Tibial artery (tissue), 4 donors: ENCODE data around the gene HPCAL1.

Source experiments
- DNase-seq, 2 donors: peaks; one replicate each; pipeline ENCODE4 v3.0.0-alpha.2; 2019
- H3K27ac ChIP-seq, 2 donors: fragments of 200-600 bp; sonication (generic) in 1 of 2; 1 replicate in 1 of 2; 2 replicates in 1 of 2; pipeline ENCODE4 v1.5.1; 2018 to 2019; ENCODE audit warnings: mild to moderate bottlenecking in 1 of 2
- H3K27me3 ChIP-seq, 2 donors: fragments of 200-600 bp; sonication (generic) in 1 of 2; one replicate each; pipeline versions ENCODE4 v1.5.1 to v1.6.0; 2016 to 2019
- H3K36me3 ChIP-seq, 3 donors: fragments of 200-600 bp; sonication (generic) in 2 of 3; one replicate each; pipeline ENCODE4 v1.5.1; 2016 to 2019; ENCODE audit warnings: mild to moderate bottlenecking in 2 of 3
- H3K4me1 ChIP-seq, 4 donors: fragments of 200-600 bp; sonication (generic) in 2 of 4; 1 replicate in 3 of 4; 2 replicates in 1 of 4; pipeline ENCODE4 v1.5.1; 2016 to 2019
- H3K4me3 ChIP-seq, 2 donors: fragments of 200-600 bp; sonication (generic) in 1 of 2; 1 replicate in 1 of 2; 2 replicates in 1 of 2; pipeline ENCODE4 v1.5.1; 2018 to 2019; ENCODE audit warnings: mild to moderate bottlenecking in 2 of 2
- H3K9me3 ChIP-seq, 3 donors: fragments of 200-600 bp; sonication (generic) in 1 of 3; one replicate each; pipeline ENCODE4 v1.5.1; 2016 to 2019
- intact Hi-C: fragments of 100-400 bp; cut with DNase I; formaldehyde crosslinking; loops from one replicate; pipeline ENCODE4 v1.15.0; 2023; ENCODE audit warnings: low total_unique reads
- TF ChIP-seq, protein P1 (sequence below), 2 experiments: fragments of 200-600 bp in 1 of 2; fragments of 450-650 bp in 1 of 2; IDR thresholded peaks; one replicate each; pipeline ENCODE4 v1.5.1; 2017 to 2019; ENCODE audit warnings: antibody characterized with exemption in 2 of 2, mild to moderate bottlenecking in 1 of 2, moderate library complexity in 1 of 2

The HPCAL1 gene

GRCh38 chr2:10387033-10387432 lies 84.3 kb downstream of the HPCAL1 start:
- no peaks in the 10 kb centered on the region for H3K36me3 ChIP-seq
- no peaks in the 10 kb centered on the region for H3K9me3 ChIP-seq
- intact Hi-C loops: no loop called here
- H3K27me3 ChIP-seq: no peaks in the 10 kb centered on the region
- H3K27ac ChIP-seq: no peak overlapping the region
- H3K4me3 ChIP-seq: no peak overlapping the region
- H3K4me1 ChIP-seq: peaks cover 0 to 9% (median 2%) of the 10 kb centered on the region in 4 donors
- DNase-seq: no peak
- TF ChIP-seq, protein P1, sequence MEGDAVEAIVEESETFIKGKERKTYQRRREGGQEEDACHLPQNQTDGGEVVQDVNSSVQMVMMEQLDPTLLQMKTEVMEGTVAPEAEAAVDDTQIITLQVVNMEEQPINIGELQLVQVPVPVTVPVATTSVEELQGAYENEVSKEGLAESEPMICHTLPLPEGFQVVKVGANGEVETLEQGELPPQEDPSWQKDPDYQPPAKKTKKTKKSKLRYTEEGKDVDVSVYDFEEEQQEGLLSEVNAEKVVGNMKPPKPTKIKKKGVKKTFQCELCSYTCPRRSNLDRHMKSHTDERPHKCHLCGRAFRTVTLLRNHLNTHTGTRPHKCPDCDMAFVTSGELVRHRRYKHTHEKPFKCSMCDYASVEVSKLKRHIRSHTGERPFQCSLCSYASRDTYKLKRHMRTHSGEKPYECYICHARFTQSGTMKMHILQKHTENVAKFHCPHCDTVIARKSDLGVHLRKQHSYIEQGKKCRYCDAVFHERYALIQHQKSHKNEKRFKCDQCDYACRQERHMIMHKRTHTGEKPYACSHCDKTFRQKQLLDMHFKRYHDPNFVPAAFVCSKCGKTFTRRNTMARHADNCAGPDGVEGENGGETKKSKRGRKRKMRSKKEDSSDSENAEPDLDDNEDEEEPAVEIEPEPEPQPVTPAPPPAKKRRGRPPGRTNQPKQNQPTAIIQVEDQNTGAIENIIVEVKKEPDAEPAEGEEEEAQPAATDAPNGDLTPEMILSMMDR (IDR thresholded peaks at IDR 0.05): no peak

- intact Hi-C loops: no loop called here
- H3K4me1 ChIP-seq: peaks cover 0 to 9% (median 2%) of the 10 kb centered on the region in 4 donors
- H3K27me3 ChIP-seq: no peaks in the 10 kb centered on the region
Measured at GRCh38 chr2:10388954-10389560, 86.4 kb downstream of the HPCAL1 start.

GRCh38 chr2:10389573-10389972 lies 86.9 kb downstream of the HPCAL1 start:
- H3K27ac ChIP-seq: no peak overlapping the region

More at GRCh38 chr2:10388954-10389560, 86.4 kb downstream of the HPCAL1 start:
- Histone ChIP-seq H3K9me3 (no peaks in the 10 kb centered on the region), H3K36me3 (no peaks in the 10 kb centered on the region), H3K4me3 (no peak overlapping the region), H3K27ac (no peak overlapping the region)
- no peak for DNase-seq
- TF ChIP-seq, protein P1 (IDR thresholded peaks at IDR 0.05): no peak

DNA sequence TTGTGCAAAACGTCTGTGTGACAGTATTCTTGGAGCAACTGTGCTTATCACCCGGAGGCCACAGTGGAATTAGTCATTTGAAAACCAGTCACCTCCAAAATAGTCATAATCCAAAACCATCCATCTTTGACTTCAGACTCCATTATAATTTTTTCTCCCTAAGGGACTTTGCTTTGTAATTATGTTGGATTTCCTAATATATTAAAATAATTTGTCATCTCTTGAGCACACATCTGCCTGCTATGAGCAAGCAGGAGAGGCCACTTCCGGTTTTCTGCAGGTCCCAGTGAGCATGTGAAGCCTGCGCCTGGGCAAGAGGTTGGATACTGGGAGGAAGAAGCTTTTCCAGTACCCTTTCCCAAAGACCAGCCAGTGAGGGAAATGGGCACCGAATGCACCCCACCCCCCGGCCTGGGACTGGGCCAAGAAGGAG lies 87.7 kb downstream of the HPCAL1 start:
- intact Hi-C loops: no loop called here
- TF ChIP-seq, protein P1 (IDR thresholded peaks at IDR 0.05): no peak
- Histone ChIP-seq H3K9me3 (no peaks in the 10 kb centered on the region), H3K27ac (no peak overlapping the region), H3K4me1 (peaks cover 0 to 9% (median 2%) of the 10 kb centered on the region in 4 donors), H3K36me3 (no peaks in the 10 kb centered on the region), H3K4me3 (no peak overlapping the region), H3K27me3 (no peaks in the 10 kb centered on the region)
- no peak for DNase-seq

More at GRCh38 chr2:10389573-10389972, 86.9 kb downstream of the HPCAL1 start:
- DNase-seq: no peak
- Histone ChIP-seq H3K4me3 (no peak overlapping the region), H3K36me3 (no peaks in the 10 kb centered on the region), H3K27me3 (no peaks in the 10 kb centered on the region), H3K4me1 (peaks cover 0 to 9% (median 2%) of the 10 kb centered on the region in 4 donors), H3K9me3 (no peaks in the 10 kb centered on the region)
- TF ChIP-seq, protein P1 (IDR thresholded peaks at IDR 0.05): no peak
- intact Hi-C loops: no loop called here

GRCh38 chr2:10392100-10392499 lies 89.4 kb downstream of the HPCAL1 start:
- TF ChIP-seq, protein P1 (IDR thresholded peaks at IDR 0.05): no peak
- H3K36me3 ChIP-seq: no peaks in the 10 kb centered on the region
- H3K9me3 ChIP-seq: no peaks in the 10 kb centered on the region
- H3K27ac ChIP-seq: no peak overlapping the region
- DNase-seq: no peak
- intact Hi-C loops: no loop called here
- H3K4me3 ChIP-seq: no peak overlapping the region
- H3K27me3 ChIP-seq: no peaks in the 10 kb centered on the region
- H3K4me1 ChIP-seq: peaks cover 0 to 9% (median 2%) of the 10 kb centered on the region in 4 donors
